ENCODE measurements around the gene CTNNA2.

Gene CTNNA2

GRCh38 chr2:80330527-80331450, 817.9 kb downstream of the CTNNA2 start:
- no peak for DNase-seq (ENCODE audit: low read depth)

GRCh38 chr2:80333886-80334285, 821.0 kb downstream of the CTNNA2 start:
- DNase-seq (ENCODE audit: low read depth) = no peak

GRCh38 chr2:80335411-80335810, 822.6 kb downstream of the CTNNA2 start:
- DNase-seq (ENCODE audit: low read depth) = no peak

- DNase-seq (ENCODE audit: low read depth) = no peak
Measured at GRCh38 chr2:80338794-80339193, 825.9 kb downstream of the CTNNA2 start.

- no peak for DNase-seq (ENCODE audit: low read depth)
Measured at GRCh38 chr2:80340022-80340421, 827.2 kb downstream of the CTNNA2 start.

GRCh38 chr2:80348078-80348477, 835.2 kb downstream of the CTNNA2 start:
- no peak for DNase-seq (ENCODE audit: low read depth)

- DNase-seq (ENCODE audit: low read depth) = no peak
Measured at GRCh38 chr2:80348953-80349352, 836.1 kb downstream of the CTNNA2 start.

- no peak for DNase-seq (ENCODE audit: low read depth)
Measured at GRCh38 chr2:80351231-80351630, 838.4 kb downstream of the CTNNA2 start.

GRCh38 chr2:80354858-80355257, 842.0 kb downstream of the CTNNA2 start:
- no peak for DNase-seq (ENCODE audit: low read depth)

- no peak for DNase-seq (ENCODE audit: low read depth)
Measured at GRCh38 chr2:80361904-80362303, 849.1 kb downstream of the CTNNA2 start.

GRCh38 chr2:80363330-80363729, 850.5 kb downstream of the CTNNA2 start:
- DNase-seq (ENCODE audit: low read depth) = no peak

- DNase-seq (ENCODE audit: low read depth) = no peak
Measured at GRCh38 chr2:80363791-80364349, 851.0 kb downstream of the CTNNA2 start.

GRCh38 chr2:80364524-80365212, 851.8 kb downstream of the CTNNA2 start:
- DNase-seq (ENCODE audit: low read depth) = no peak

- DNase-seq (ENCODE audit: low read depth) = no peak
Measured at GRCh38 chr2:80365762-80366161, 852.9 kb downstream of the CTNNA2 start.

- DNase-seq (ENCODE audit: low read depth) = no peak
Measured at GRCh38 chr2:80370375-80371009, 857.6 kb downstream of the CTNNA2 start.

GRCh38 chr2:80374105-80374504, 861.3 kb downstream of the CTNNA2 start:
- no peak for DNase-seq (ENCODE audit: low read depth)

- no peak for DNase-seq (ENCODE audit: low read depth)
Measured at GRCh38 chr2:80377071-80377470, 864.2 kb downstream of the CTNNA2 start.

- no peak for DNase-seq (ENCODE audit: low read depth)
Measured at GRCh38 chr2:80380736-80381135, 867.9 kb downstream of the CTNNA2 start.

- DNase-seq (ENCODE audit: low read depth) = no peak
Measured at GRCh38 chr2:80381666-80382065, 868.8 kb downstream of the CTNNA2 start.

GRCh38 chr2:80392441-80392840, 879.6 kb downstream of the CTNNA2 start:
- no peak for DNase-seq (ENCODE audit: low read depth)

- DNase-seq (ENCODE audit: low read depth) = no peak
Measured at GRCh38 chr2:80393991-80394390, 881.1 kb downstream of the CTNNA2 start.

- DNase-seq (ENCODE audit: low read depth) = no peak
Measured at GRCh38 chr2:80395251-80395650, 882.4 kb downstream of the CTNNA2 start.

- DNase-seq (ENCODE audit: low read depth) = no peak
Measured at GRCh38 chr2:80396276-80396675, 883.4 kb downstream of the CTNNA2 start.

All from stimulated activated CD8-positive, alpha-beta memory T cell treated with anti-CD3 and anti-CD28 coated beads, Interleukin-15, amount 100 ng/mL, for 1 hour (primary cell).